ENCODE measurements around the gene KIT. TPM values are rescaled to one million over a fixed set of nuclear protein-coding genes. Genes with fewer than 3 reads are reported as not detected.

Gene KIT
- polyA plus RNA-seq, 1 donor (not counting 4 experiments of a cell fraction or from before 2014, with no cell fraction given), result 0.01 TPM

DNA sequence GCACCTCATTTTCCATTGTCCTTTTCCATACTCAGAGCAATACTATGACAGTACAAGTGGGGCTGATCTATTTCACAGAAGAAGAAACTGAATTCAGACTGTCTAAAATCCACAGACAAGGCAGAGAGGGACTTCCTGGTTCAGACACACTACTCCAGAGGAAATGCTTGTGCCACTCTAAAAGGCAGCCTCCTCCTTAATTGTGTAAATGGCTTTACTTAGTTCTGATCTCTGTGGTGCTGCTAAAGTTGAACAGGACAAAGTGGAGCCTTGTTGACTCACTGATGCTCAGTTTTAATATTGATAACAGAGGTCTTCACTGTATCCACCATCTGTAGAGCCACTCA is 122.4 kb downstream of the KIT start:
- Histone ChIP-seq H3K36me3 (ENCODE audit: control insufficient read depth in 2 of 2, extremely low read depth in 1 of 2, insufficient read depth in 2 of 2, low read length in 2 of 2) (no peaks in the 10 kb centered on the region), H3K4me2 (ENCODE audit: control insufficient read depth, extremely low read depth, insufficient read depth, low read depth, low read length) (no peak overlapping the region), H3K27me3 (ENCODE audit: control insufficient read depth, extremely low read depth, insufficient read depth, low read length) (peaks cover 1% of the 10 kb centered on the region), H3K4me3 (ENCODE audit: control insufficient read depth in 2 of 3, extremely low read depth in 1 of 3, insufficient read depth in 2 of 3, low read depth in 1 of 3, low read length in 3 of 3) (no peak overlapping the region), H3K9me1 (ENCODE audit: control insufficient read depth, extremely low read depth, insufficient read depth, low read length) (no peaks in the 10 kb centered on the region), H3K79me2 (ENCODE audit: control insufficient read depth, insufficient read depth, low read length) (no peaks in the 10 kb centered on the region), H3K9me3 (ENCODE audit: control insufficient read depth, low read depth, low read length) (no peaks in the 10 kb centered on the region), H3K9ac (ENCODE audit: control insufficient read depth, extremely low read depth, insufficient read depth, low read length) (no peak overlapping the region), H3K4me1 (ENCODE audit: control insufficient read depth, extremely low read depth, insufficient read depth, low read length) (no peaks in the 10 kb centered on the region), H2AFZ (ENCODE audit: control insufficient read depth, low read length) (no peak overlapping the region), H3K27ac (ENCODE audit: control insufficient read depth, insufficient read depth, low read length) (no peak overlapping the region), H4K20me1 (ENCODE audit: control insufficient read depth, extremely low read depth, insufficient read depth, low read length) (no peaks in the 10 kb centered on the region)
- FAIRE-seq, result no peak
- dilution Hi-C loops (cut with MboI; ENCODE audit: extremely low pct_ligation_motif_present, low sequenced_read_pairs), result no loop called here
- TF ChIP-seq, protein P1, sequence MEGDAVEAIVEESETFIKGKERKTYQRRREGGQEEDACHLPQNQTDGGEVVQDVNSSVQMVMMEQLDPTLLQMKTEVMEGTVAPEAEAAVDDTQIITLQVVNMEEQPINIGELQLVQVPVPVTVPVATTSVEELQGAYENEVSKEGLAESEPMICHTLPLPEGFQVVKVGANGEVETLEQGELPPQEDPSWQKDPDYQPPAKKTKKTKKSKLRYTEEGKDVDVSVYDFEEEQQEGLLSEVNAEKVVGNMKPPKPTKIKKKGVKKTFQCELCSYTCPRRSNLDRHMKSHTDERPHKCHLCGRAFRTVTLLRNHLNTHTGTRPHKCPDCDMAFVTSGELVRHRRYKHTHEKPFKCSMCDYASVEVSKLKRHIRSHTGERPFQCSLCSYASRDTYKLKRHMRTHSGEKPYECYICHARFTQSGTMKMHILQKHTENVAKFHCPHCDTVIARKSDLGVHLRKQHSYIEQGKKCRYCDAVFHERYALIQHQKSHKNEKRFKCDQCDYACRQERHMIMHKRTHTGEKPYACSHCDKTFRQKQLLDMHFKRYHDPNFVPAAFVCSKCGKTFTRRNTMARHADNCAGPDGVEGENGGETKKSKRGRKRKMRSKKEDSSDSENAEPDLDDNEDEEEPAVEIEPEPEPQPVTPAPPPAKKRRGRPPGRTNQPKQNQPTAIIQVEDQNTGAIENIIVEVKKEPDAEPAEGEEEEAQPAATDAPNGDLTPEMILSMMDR (optimal IDR thresholded peaks at IDR 0.05 in 1 of 3, IDR thresholded peaks at IDR 0.05 in 1 of 3, conservative IDR thresholded peaks at IDR 0.05 in 1 of 3; ENCODE audit: extremely low read depth in 1 of 3, insufficient read depth in 2 of 3, low read length in 3 of 3), result no peak
- no peak for TF ChIP-seq EZH2 (IDR thresholded peaks at IDR 0.05; ENCODE audit: low read length)
- no peak for DNase-seq (ENCODE audit: low read depth, low spot score)

DNA sequence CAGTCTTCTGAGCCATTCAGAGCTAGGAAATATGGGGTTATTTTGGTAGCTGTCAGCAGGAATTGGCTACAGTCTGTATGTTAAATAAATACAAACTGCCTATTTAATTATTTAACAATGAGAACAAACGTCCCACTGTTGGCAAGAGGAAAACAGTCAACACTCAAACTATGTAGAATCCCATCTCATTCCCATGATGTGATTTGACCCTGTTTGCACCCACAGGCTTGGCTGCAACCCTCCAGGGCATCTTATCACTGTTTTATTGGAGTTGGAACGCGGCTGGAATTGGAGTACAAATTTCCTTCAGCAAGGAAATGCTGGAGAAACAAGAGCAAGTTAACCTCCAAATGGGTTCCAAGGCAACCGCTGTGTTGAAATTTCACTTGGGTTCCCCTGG is 124.0 kb downstream of the KIT start:
- no peaks in the 10 kb centered on the region for H3K4me1 ChIP-seq (ENCODE audit: control insufficient read depth, extremely low read depth, insufficient read depth, low read length)
- H2AFZ ChIP-seq (ENCODE audit: control insufficient read depth, low read length), result no peak overlapping the region
- H3K4me3 ChIP-seq (ENCODE audit: control insufficient read depth in 2 of 3, extremely low read depth in 1 of 3, insufficient read depth in 2 of 3, low read depth in 1 of 3, low read length in 3 of 3), result no peak overlapping the region
- no peaks in the 10 kb centered on the region for H3K9me3 ChIP-seq (ENCODE audit: control insufficient read depth, low read depth, low read length)
- DNase-seq (ENCODE audit: low read depth, low spot score) (no peak), FAIRE-seq (no peak)
- H3K9ac ChIP-seq (ENCODE audit: control insufficient read depth, extremely low read depth, insufficient read depth, low read length), result no peak overlapping the region
- no peaks in the 10 kb centered on the region for H3K79me2 ChIP-seq (ENCODE audit: control insufficient read depth, insufficient read depth, low read length)
- dilution Hi-C loops (cut with MboI; ENCODE audit: extremely low pct_ligation_motif_present, low sequenced_read_pairs), result no loop called here
- no peak for TF ChIP-seq EZH2 (IDR thresholded peaks at IDR 0.05; ENCODE audit: low read length)
- TF ChIP-seq, protein P1 (optimal IDR thresholded peaks at IDR 0.05 in 1 of 3, IDR thresholded peaks at IDR 0.05 in 1 of 3, conservative IDR thresholded peaks at IDR 0.05 in 1 of 3; ENCODE audit: extremely low read depth in 1 of 3, insufficient read depth in 2 of 3, low read length in 3 of 3), result no peak
- no peaks in the 10 kb centered on the region for H3K36me3 ChIP-seq (ENCODE audit: control insufficient read depth in 2 of 2, extremely low read depth in 1 of 2, insufficient read depth in 2 of 2, low read length in 2 of 2)
- H3K27ac ChIP-seq (ENCODE audit: control insufficient read depth, insufficient read depth, low read length), result no peak overlapping the region
- peaks cover 3% of the 10 kb centered on the region for H3K27me3 ChIP-seq (ENCODE audit: control insufficient read depth, extremely low read depth, insufficient read depth, low read length)
- no peak overlapping the region for H3K4me2 ChIP-seq (ENCODE audit: control insufficient read depth, extremely low read depth, insufficient read depth, low read depth, low read length)
- no peaks in the 10 kb centered on the region for H3K9me1 ChIP-seq (ENCODE audit: control insufficient read depth, extremely low read depth, insufficient read depth, low read length)
- no peaks in the 10 kb centered on the region for H4K20me1 ChIP-seq (ENCODE audit: control insufficient read depth, extremely low read depth, insufficient read depth, low read length)

Data from keratinocyte (primary cell).